ENCODE measurements around the gene LAT. TPM values are rescaled to one million over a fixed set of nuclear protein-coding genes. Genes with fewer than 3 reads are reported as not detected.
A peak's percentile ranks its signal among the peaks of the same experiment; 100 is the strongest.

LAT gene
- total RNA-seq, 1 experiment from 2014 or later, result 3.3 TPM

DNA sequence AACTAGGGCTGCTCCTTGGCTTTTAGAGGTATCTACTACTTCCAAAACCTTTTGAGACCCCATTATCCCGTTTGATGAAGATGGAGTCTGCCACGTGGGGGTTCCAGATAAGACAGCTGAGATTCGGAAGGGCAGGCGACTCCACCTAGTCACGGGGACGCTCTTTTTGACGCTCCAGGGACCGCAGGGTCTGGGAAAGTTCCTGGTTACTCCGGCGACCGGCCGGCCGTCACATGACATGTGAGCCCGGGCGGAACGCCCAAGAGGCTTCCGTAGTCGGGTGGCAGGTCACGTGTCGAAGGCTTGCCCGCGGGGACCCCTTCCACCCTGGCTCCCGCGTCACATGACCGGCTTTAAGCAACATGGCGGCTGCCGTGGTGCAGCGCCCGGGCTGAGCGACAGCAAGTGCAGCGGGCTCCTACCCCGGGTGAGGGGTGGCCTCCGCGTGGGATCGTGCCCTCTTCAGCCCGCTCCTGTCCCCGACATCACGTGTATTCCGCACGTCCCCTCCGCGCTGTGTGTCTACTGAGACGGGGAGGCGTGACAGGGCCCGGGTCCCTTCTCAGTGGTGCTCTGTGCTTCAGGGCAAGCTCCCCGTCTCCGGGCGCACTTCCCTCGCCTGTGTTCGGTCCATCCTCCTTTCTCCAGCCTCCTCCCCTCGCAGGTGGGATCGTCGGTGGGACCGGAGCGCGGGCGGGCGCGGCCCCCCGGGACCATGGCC is 10.3 kb upstream of the LAT start, which contains the start of gene SPNS1:
Gene SPNS1, plus strand, starts transcription at position 342 of the 721 bp plus-strand sequence. Its CDS starts 374 bp downstream, at position 716.
- ATAC-seq (peak; percentile 83), DNase-seq (ENCODE audit: low read depth, low spot score) (peak; percentile 92)
- H3K27ac ChIP-seq (ENCODE audit: low read depth, low read length), result peak within 1 kb of the TSS; percentile 34
- ChIA-PET CTCF (interaction anchor here (0.9 to 1.3 kb wide), 3 partner anchors 24 to 128 kb away, joined by 3 to 5 read pairs (median 4); partner anchors contain the start of genes NFATC2IP and TUFM), POLR2A (no interaction called here), RAD21 (ENCODE audit: low non-redundant PET in 1 of 2, low total read pairs in 2 of 2, uncharacterized antibody in 2 of 2, unreplicated experiment in 2 of 2) (no interaction called here)
- H3K4me3 ChIP-seq (replicated peaks in 1 of 2; ENCODE audit: low read depth in 1 of 2, low read length in 2 of 2), result peak within 1 kb of the TSS; percentile 97
- H3K36me3 ChIP-seq (ENCODE audit: control insufficient read depth in 1 of 2, insufficient read depth in 2 of 2, low read length in 2 of 2), result no peaks in the 10 kb centered on the region
- no peaks in the 10 kb centered on the region for H4K20me1 ChIP-seq (ENCODE audit: insufficient read depth)
- intact Hi-C loops (cut with micrococcal nuclease), result loop anchor here (10.0 kb wide), 1 partner anchor 280 kb away; no protein-coding TSS in a partner anchor
- peak within 1 kb of the TSS; percentile 82 for H3K9ac ChIP-seq (ENCODE audit: low read length)
- peaks cover 11% of the 10 kb centered on the region; the same call in 1 of the 2 replicates for H3K79me2 ChIP-seq (ENCODE audit: insufficient read depth, low read length)
- H3K4me2 ChIP-seq (ENCODE audit: low read length), result peak within 1 kb of the TSS; percentile 88
- H3K9me3 ChIP-seq (ENCODE audit: control insufficient read depth in 1 of 2, insufficient read depth in 1 of 2, low read depth in 1 of 2, low read length in 2 of 2), result no peaks in the 10 kb centered on the region
- no peak within 1 kb of the TSS for H2AFZ ChIP-seq (ENCODE audit: low read depth, low read length, poor library complexity, severe bottlenecking)
- H3K9me2 ChIP-seq (ENCODE audit: insufficient read depth), result no peaks in the 10 kb centered on the region
- H3K4me1 ChIP-seq (ENCODE audit: control insufficient read depth in 1 of 2, insufficient read depth in 2 of 2, low read length in 2 of 2), result peaks cover 6 to 18% of the 10 kb centered on the region in 2 experiments; a peak in 3 of 4 replicates
- no peaks in the 10 kb centered on the region for H3K27me3 ChIP-seq (ENCODE audit: insufficient read depth, low read length)
- BruUV-seq (replicated peaks), result no TSS peak
- no peak for TF ChIP-seq EGR1 (IDR thresholded peaks at IDR 0.05; ENCODE audit: low read depth)
- TF ChIP-seq, protein P1, sequence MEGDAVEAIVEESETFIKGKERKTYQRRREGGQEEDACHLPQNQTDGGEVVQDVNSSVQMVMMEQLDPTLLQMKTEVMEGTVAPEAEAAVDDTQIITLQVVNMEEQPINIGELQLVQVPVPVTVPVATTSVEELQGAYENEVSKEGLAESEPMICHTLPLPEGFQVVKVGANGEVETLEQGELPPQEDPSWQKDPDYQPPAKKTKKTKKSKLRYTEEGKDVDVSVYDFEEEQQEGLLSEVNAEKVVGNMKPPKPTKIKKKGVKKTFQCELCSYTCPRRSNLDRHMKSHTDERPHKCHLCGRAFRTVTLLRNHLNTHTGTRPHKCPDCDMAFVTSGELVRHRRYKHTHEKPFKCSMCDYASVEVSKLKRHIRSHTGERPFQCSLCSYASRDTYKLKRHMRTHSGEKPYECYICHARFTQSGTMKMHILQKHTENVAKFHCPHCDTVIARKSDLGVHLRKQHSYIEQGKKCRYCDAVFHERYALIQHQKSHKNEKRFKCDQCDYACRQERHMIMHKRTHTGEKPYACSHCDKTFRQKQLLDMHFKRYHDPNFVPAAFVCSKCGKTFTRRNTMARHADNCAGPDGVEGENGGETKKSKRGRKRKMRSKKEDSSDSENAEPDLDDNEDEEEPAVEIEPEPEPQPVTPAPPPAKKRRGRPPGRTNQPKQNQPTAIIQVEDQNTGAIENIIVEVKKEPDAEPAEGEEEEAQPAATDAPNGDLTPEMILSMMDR (IDR thresholded peaks at IDR 0.05 in 2 of 3, conservative IDR thresholded peaks at IDR 0.05 in 1 of 3; ENCODE audit: borderline replicate concordance in 1 of 3, insufficient read depth in 1 of 3, low read depth in 2 of 3, low read length in 2 of 3), result no peak
- peak; percentile 98 for TF ChIP-seq SIN3A (IDR thresholded peaks at IDR 0.05; ENCODE audit: low read depth)
- TF ChIP-seq CBX3 (IDR thresholded peaks at IDR 0.05; ENCODE audit: low read depth), result peak; percentile 91
- TF ChIP-seq POLR2A (IDR thresholded peaks at IDR 0.05; ENCODE audit: borderline replicate concordance, extremely low read depth, insufficient read depth, insufficient read length), result peak; percentile 49
- TF ChIP-seq POLR2AphosphoS5 (IDR thresholded peaks at IDR 0.05; ENCODE audit: low read depth, low read length), result peak; percentile 66
- TF ChIP-seq ZFX (IDR thresholded peaks at IDR 0.05), result peak; percentile 67; the same call in 1 of the 2 replicates
- TF ChIP-seq, protein P2, sequence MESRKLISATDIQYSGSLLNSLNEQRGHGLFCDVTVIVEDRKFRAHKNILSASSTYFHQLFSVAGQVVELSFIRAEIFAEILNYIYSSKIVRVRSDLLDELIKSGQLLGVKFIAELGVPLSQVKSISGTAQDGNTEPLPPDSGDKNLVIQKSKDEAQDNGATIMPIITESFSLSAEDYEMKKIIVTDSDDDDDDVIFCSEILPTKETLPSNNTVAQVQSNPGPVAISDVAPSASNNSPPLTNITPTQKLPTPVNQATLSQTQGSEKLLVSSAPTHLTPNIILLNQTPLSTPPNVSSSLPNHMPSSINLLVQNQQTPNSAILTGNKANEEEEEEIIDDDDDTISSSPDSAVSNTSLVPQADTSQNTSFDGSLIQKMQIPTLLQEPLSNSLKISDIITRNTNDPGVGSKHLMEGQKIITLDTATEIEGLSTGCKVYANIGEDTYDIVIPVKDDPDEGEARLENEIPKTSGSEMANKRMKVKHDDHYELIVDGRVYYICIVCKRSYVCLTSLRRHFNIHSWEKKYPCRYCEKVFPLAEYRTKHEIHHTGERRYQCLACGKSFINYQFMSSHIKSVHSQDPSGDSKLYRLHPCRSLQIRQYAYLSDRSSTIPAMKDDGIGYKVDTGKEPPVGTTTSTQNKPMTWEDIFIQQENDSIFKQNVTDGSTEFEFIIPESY (IDR thresholded peaks at IDR 0.05; ENCODE audit: extremely low read depth, insufficient replicate concordance, low read length), result peak; percentile 86
- TF ChIP-seq YY1 (IDR thresholded peaks at IDR 0.05; ENCODE audit: extremely low read depth, insufficient replicate concordance, low read depth, low read length), result peak; percentile 98
- no peak for TF ChIP-seq ZNF274 (IDR thresholded peaks at IDR 0.05; ENCODE audit: low read depth, low read length)
- TF ChIP-seq JUND (IDR thresholded peaks at IDR 0.05), result peak; percentile 38; the same call in 1 of the 2 replicates
- TF ChIP-seq EZH2phosphoT487 (IDR thresholded peaks at IDR 0.05; ENCODE audit: borderline replicate concordance), result no peak
- peak; percentile 85 for TF ChIP-seq SP1 (IDR thresholded peaks at IDR 0.05; ENCODE audit: low read depth)
- no peak for TF ChIP-seq ATF3 (IDR thresholded peaks at IDR 0.05)
- TF ChIP-seq SRF (IDR thresholded peaks at IDR 0.05; ENCODE audit: low read depth), result no peak
- no peak; the same call in 1 of the 2 replicates for TF ChIP-seq ELF1 (IDR thresholded peaks at IDR 0.05; ENCODE audit: borderline replicate concordance, low read depth)
- TF ChIP-seq, protein P3, sequence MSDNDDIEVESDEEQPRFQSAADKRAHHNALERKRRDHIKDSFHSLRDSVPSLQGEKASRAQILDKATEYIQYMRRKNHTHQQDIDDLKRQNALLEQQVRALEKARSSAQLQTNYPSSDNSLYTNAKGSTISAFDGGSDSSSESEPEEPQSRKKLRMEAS (IDR thresholded peaks at IDR 0.05), result peak; percentile 92
- no peak for TF ChIP-seq RAD21 (IDR thresholded peaks at IDR 0.05; ENCODE audit: low read depth)
- no peak for TF ChIP-seq FOSL1 (IDR thresholded peaks at IDR 0.05; ENCODE audit: low read depth)
- TF ChIP-seq EZH2 (IDR thresholded peaks at IDR 0.05), result no peak
- TF ChIP-seq TCF7L2 (IDR thresholded peaks at IDR 0.05; ENCODE audit: borderline replicate concordance, extremely low read depth, insufficient read depth, insufficient read length), result peak; percentile 62
- no peak for TF ChIP-seq CEBPB (IDR thresholded peaks at IDR 0.05; ENCODE audit: low read depth)

Data from HCT116 (cell line).